Myocyte (in vitro differentiated cells): ENCODE data around the gene LDLRAD2. TPM values are rescaled to one million over a fixed set of nuclear protein-coding genes. Genes with fewer than 3 reads are reported as not detected.

Experiments used
- DNase-seq: peaks from one replicate; pipeline ENCODE4 v3.0.0-alpha.2; 2012; ENCODE audit warnings: low read depth
- total RNA-seq: library from RNA; depleted of rRNA; stranded (reverse); fragments of >200 nt; gene quantifications from 2 replicates; pipeline ENCODE4 v1.2.3, GENCODE V29; 2014

LDLRAD2 gene
- total RNA-seq, 1 donor from 2014 or later: not detected

- DNase-seq: no peak
These were observed 28.9 kb downstream of the LDLRAD2 start for GRCh38 chr1:21840981-21841380.

GRCh38 chr1:21841852-21842466, 29.9 kb downstream of the LDLRAD2 start:
- no peak for DNase-seq

- no peak for DNase-seq
These were observed 30.6 kb downstream of the LDLRAD2 start for GRCh38 chr1:21842606-21843162.

GRCh38 chr1:21843208-21843607, 31.1 kb downstream of the LDLRAD2 start:
- no peak for DNase-seq

GRCh38 chr1:21843996-21844395, 31.9 kb downstream of the LDLRAD2 start:
- DNase-seq: no peak

- peak; percentile 68 for DNase-seq
These were observed 33.9 kb downstream of the LDLRAD2 start for GRCh38 chr1:21845646-21846641.

- no peak for DNase-seq
These were observed 35.4 kb downstream of the LDLRAD2 start for GRCh38 chr1:21847223-21848205.

- DNase-seq: no peak
These were observed 36.6 kb downstream of the LDLRAD2 start for GRCh38 chr1:21848524-21849174.

GRCh38 chr1:21849909-21850576, 38.0 kb downstream of the LDLRAD2 start:
- no peak for DNase-seq

GRCh38 chr1:21851430-21852250, 39.6 kb downstream of the LDLRAD2 start:
- DNase-seq: no peak

GRCh38 chr1:21852282-21853130, 40.4 kb downstream of the LDLRAD2 start:
- no peak for DNase-seq

- no peak for DNase-seq
These were observed 41.0 kb downstream of the LDLRAD2 start for GRCh38 chr1:21853131-21853427.

GRCh38 chr1:21854090-21854750, 42.2 kb downstream of the LDLRAD2 start:
- no peak for DNase-seq

GRCh38 chr1:21854751-21855131, 42.7 kb downstream of the LDLRAD2 start:
- no peak for DNase-seq

GRCh38 chr1:21855257-21856096, 43.4 kb downstream of the LDLRAD2 start:
- DNase-seq: no peak

GRCh38 chr1:21857142-21857839, 45.2 kb downstream of the LDLRAD2 start:
- peak; percentile 82 for DNase-seq
